SH-SY5Y (cell line): ENCODE measurements around the gene NCDN.

Source experiments
- GATA2 ChIP-seq: IDR thresholded peaks from 2 replicates; pipeline ENCODE4 v1.6.1; 2011; ENCODE audit warnings: mild to moderate bottlenecking, low read depth, low read length
- GATA3 ChIP-seq: IDR thresholded peaks from 2 replicates; pipeline ENCODE4 v1.6.1; 2011; ENCODE audit warnings: low read depth, mild to moderate bottlenecking, low read length, moderate library complexity

- TF ChIP-seq GATA3 (no peak), GATA2 (no peak)
Observed at GRCh38 chr1:35575416-35575958, 17.9 kb downstream of the NCDN start.
